SK-N-SH treated with all-trans-retinoic acid at 6 μM for 48 hours (cell line): ENCODE data around the gene ANKRD23.

ENCODE experiments used
- ATAC-seq: fragments of 200-7000 bp; cut with Tn5 transposase; 3 replicates; pipeline ENCODE4 v1.9.1; 2020; ENCODE audit warnings: mild to moderate bottlenecking, moderate library complexity
- ARNTL ChIP-seq: fragments of 450-650 bp; formaldehyde crosslinking; IDR thresholded peaks from 2 replicates; pipeline ENCODE4 v1.5.0; 2020; ENCODE audit warnings: low read depth, mild to moderate bottlenecking, moderate library complexity, borderline replicate concordance
- BACH2 ChIP-seq: fragments of 250-450 bp; sonication (Bioruptor Pico); IDR thresholded peaks from 2 replicates; pipeline ENCODE4 v1.9.0; 2021; ENCODE audit warnings: mild to moderate bottlenecking, borderline replicate concordance
- CSDC2 ChIP-seq: fragments of 250-450 bp; sonication (Bioruptor Pico); IDR thresholded peaks from 2 replicates; pipeline ENCODE4 v1.5.0; 2020; ENCODE audit warnings: mild to moderate bottlenecking, moderate library complexity
- GLIS3 ChIP-seq: fragments of 250-450 bp; sonication (Bioruptor Pico); IDR thresholded peaks from 2 replicates; pipeline ENCODE4 v1.5.0; 2020; ENCODE audit warnings: mild to moderate bottlenecking, moderate library complexity
- ISL1 ChIP-seq: fragments of 250-450 bp; sonication (Bioruptor Pico); IDR thresholded peaks from 2 replicates; pipeline ENCODE4 v2.1.2; 2022; ENCODE audit warnings: mild to moderate bottlenecking, moderate library complexity
- OSR1 ChIP-seq: fragments of 250-450 bp; sonication (Bioruptor Pico); IDR thresholded peaks from 2 replicates; pipeline ENCODE4 v1.8.0; 2022; ENCODE audit warnings: moderate library complexity, mild to moderate bottlenecking, inconsistent platforms
- PATZ1 ChIP-seq: fragments of 250-450 bp; sonication (Bioruptor Pico); IDR thresholded peaks from 2 replicates; pipeline ENCODE4 v1.8.0; 2020; ENCODE audit warnings: mild to moderate bottlenecking, moderate library complexity, borderline replicate concordance
- POU6F1 ChIP-seq: fragments of 250-450 bp; sonication (Bioruptor Pico); IDR thresholded peaks from 2 replicates; pipeline ENCODE4 v1.8.0; 2021; ENCODE audit warnings: low read depth, mild to moderate bottlenecking, moderate library complexity, borderline replicate concordance
- PPARA ChIP-seq: fragments of 250-450 bp; sonication (Bioruptor Pico); IDR thresholded peaks from 2 replicates; pipeline ENCODE4 v1.5.0; 2020; ENCODE audit warnings: mild to moderate bottlenecking, borderline replicate concordance
- RARB ChIP-seq: fragments of 250-450 bp; sonication (Bioruptor Pico); IDR thresholded peaks from 2 replicates; pipeline ENCODE4 v1.8.0; 2021; ENCODE audit warnings: mild to moderate bottlenecking, moderate library complexity
- SNAI2 ChIP-seq: fragments of 250-450 bp; sonication (Bioruptor Pico); IDR thresholded peaks from 2 replicates; pipeline ENCODE4 v1.5.0; 2020; ENCODE audit warnings: mild to moderate bottlenecking, moderate library complexity
- TCF4 ChIP-seq: fragments of 250-450 bp; sonication (Bioruptor Pico); IDR thresholded peaks from 2 replicates; pipeline ENCODE4 v1.8.0; 2021; ENCODE audit warnings: mild to moderate bottlenecking, moderate library complexity, borderline replicate concordance
- ZC3H10 ChIP-seq: fragments of 250-450 bp; sonication (Bioruptor Pico); IDR thresholded peaks from 2 replicates; pipeline ENCODE4 v1.5.1; 2021; ENCODE audit warnings: mild to moderate bottlenecking, moderate library complexity
- ZFP3 ChIP-seq: fragments of 250-450 bp; sonication (Bioruptor Pico); IDR thresholded peaks from 2 replicates; pipeline ENCODE4 v1.5.0; 2020; ENCODE audit warnings: mild to moderate bottlenecking, moderate library complexity
- ZFP30 ChIP-seq: fragments of 450-650 bp; formaldehyde crosslinking; IDR thresholded peaks from 2 replicates; pipeline ENCODE4 v1.5.0; 2022; ENCODE audit warnings: mild to moderate bottlenecking, moderate library complexity
- ZNF565 ChIP-seq: fragments of 450-650 bp; formaldehyde crosslinking; conservative IDR thresholded peaks from 2 replicates; pipeline ENCODE4 v1.5.0; 2020; ENCODE audit warnings: low read depth, mild to moderate bottlenecking, moderate library complexity
- ZNF70 ChIP-seq: fragments of 450-650 bp; formaldehyde crosslinking; IDR thresholded peaks from 2 replicates; pipeline ENCODE4 v1.5.0; 2020; ENCODE audit warnings: mild to moderate bottlenecking, moderate library complexity
- ZNF8 ChIP-seq: fragments of 450-650 bp; formaldehyde crosslinking; IDR thresholded peaks from 2 replicates; pipeline ENCODE4 v1.5.0; 2020; ENCODE audit warnings: mild to moderate bottlenecking, moderate library complexity
- TF ChIP-seq, protein P1 (sequence below): fragments of 250-450 bp; sonication (Bioruptor Pico); IDR thresholded peaks from 2 replicates; pipeline ENCODE4 v1.5.0; 2020; ENCODE audit warnings: mild to moderate bottlenecking, moderate library complexity
- TF ChIP-seq, protein P2 (sequence below): fragments of 250-450 bp; sonication (Bioruptor Pico); IDR thresholded peaks from 2 replicates; pipeline ENCODE4 v1.5.1; 2021; ENCODE audit warnings: mild to moderate bottlenecking, moderate library complexity
- TF ChIP-seq, protein P3 (sequence below): fragments of 250-450 bp; sonication (Bioruptor Pico); IDR thresholded peaks from 2 replicates; pipeline ENCODE4 v1.5.1; 2020; ENCODE audit warnings: low read depth, mild to moderate bottlenecking, moderate library complexity

ANKRD23 gene

GRCh38 chr2:96801005-96801785 lies 42.6 kb downstream of the ANKRD23 start:
- peak; percentile 96 for ATAC-seq

DNA sequence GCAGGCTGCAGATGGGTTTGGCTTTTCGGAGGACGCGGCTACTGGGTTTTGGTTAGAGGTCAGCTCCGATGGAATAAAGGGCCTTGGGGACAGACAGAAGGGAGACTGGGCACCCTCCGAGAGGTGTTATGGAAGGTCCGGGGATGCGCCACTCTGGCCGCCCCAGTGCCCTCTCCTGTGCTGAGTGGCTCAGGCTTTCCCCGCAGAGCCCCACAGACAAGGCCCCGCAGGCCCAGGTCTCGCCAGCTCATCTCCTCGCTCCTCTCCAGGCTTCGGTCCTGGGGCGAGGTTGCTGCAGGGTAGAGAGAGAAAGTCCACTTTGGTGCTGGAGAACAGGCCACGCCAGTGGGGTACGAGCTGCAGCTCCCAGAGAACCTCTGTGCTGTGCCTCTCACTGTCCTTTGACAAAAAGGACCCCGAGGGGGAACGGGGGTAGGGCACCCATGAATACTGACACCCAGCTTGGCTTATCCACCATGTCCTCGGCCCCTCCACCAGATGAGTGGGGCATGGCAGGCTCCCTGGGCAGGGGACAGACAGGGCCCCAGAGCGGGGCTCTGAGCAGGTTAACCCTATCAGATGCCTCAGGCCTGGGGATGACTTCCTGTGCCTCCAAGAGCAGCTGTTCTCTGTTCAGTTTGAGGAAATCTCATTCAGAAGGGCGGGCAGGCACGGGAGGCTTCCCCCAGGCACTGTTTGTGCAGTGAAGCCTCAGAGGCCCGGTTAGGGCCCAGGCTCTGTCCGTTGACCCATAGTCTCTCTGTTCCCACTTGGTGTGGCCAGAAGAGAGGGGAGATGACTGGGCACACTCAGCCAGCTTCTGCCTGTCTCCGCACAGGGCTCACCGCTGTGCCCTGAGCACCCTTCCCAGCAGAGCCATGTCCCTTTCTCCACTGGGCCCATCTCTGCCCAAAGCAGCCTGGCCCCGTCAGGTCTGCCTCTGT lies 43.5 kb downstream of the ANKRD23 start:
- TF ChIP-seq ZNF565 (no peak), ZNF70 (no peak), ISL1 (no peak), ZFP3 (CRISPR knock-in tag) (no peak), BACH2 (no peak), TCF4 (CRISPR knock-in tag) (no peak), POU6F1 (CRISPR knock-in tag) (no peak), PPARA (CRISPR knock-in tag) (no peak), PATZ1 (no peak), SNAI2 (CRISPR knock-in tag) (no peak), ZFP30 (CRISPR knock-in tag) (no peak), GLIS3 (CRISPR knock-in tag) (no peak), RARB (CRISPR knock-in tag) (no peak), ZNF8 (CRISPR knock-in tag) (no peak), ARNTL (CRISPR knock-in tag) (no peak), OSR1 (CRISPR knock-in tag) (no peak), CSDC2 (CRISPR knock-in tag) (no peak)
- TF ChIP-seq, protein P1, sequence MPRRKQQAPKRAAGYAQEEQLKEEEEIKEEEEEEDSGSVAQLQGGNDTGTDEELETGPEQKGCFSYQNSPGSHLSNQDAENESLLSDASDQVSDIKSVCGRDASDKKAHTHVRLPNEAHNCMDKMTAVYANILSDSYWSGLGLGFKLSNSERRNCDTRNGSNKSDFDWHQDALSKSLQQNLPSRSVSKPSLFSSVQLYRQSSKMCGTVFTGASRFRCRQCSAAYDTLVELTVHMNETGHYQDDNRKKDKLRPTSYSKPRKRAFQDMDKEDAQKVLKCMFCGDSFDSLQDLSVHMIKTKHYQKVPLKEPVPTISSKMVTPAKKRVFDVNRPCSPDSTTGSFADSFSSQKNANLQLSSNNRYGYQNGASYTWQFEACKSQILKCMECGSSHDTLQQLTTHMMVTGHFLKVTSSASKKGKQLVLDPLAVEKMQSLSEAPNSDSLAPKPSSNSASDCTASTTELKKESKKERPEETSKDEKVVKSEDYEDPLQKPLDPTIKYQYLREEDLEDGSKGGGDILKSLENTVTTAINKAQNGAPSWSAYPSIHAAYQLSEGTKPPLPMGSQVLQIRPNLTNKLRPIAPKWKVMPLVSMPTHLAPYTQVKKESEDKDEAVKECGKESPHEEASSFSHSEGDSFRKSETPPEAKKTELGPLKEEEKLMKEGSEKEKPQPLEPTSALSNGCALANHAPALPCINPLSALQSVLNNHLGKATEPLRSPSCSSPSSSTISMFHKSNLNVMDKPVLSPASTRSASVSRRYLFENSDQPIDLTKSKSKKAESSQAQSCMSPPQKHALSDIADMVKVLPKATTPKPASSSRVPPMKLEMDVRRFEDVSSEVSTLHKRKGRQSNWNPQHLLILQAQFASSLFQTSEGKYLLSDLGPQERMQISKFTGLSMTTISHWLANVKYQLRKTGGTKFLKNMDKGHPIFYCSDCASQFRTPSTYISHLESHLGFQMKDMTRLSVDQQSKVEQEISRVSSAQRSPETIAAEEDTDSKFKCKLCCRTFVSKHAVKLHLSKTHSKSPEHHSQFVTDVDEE (CRISPR knock-in tag) = no peak
- TF ChIP-seq, protein P2, sequence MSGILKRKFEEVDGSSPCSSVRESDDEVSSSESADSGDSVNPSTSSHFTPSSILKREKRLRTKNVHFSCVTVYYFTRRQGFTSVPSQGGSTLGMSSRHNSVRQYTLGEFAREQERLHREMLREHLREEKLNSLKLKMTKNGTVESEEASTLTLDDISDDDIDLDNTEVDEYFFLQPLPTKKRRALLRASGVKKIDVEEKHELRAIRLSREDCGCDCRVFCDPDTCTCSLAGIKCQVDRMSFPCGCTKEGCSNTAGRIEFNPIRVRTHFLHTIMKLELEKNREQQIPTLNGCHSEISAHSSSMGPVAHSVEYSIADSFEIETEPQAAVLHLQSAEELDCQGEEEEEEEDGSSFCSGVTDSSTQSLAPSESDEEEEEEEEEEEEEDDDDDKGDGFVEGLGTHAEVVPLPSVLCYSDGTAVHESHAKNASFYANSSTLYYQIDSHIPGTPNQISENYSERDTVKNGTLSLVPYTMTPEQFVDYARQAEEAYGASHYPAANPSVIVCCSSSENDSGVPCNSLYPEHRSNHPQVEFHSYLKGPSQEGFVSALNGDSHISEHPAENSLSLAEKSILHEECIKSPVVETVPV (CRISPR knock-in tag) = no peak
- TF ChIP-seq, protein P3, sequence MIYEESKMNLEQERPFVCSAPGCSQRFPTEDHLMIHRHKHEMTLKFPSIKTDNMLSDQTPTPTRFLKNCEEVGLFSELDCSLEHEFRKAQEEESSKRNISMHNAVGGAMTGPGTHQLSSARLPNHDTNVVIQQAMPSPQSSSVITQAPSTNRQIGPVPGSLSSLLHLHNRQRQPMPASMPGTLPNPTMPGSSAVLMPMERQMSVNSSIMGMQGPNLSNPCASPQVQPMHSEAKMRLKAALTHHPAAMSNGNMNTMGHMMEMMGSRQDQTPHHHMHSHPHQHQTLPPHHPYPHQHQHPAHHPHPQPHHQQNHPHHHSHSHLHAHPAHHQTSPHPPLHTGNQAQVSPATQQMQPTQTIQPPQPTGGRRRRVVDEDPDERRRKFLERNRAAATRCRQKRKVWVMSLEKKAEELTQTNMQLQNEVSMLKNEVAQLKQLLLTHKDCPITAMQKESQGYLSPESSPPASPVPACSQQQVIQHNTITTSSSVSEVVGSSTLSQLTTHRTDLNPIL (CRISPR knock-in tag) = no peak
- peak; percentile 68 for ATAC-seq

More at GRCh38 chr2:96801005-96801785, 42.6 kb downstream of the ANKRD23 start:
- no peak for TF ChIP-seq ZC3H10 (CRISPR knock-in tag)
- TF ChIP-seq ZNF8 (CRISPR knock-in tag) = no peak
- no peak for TF ChIP-seq POU6F1 (CRISPR knock-in tag)
- TF ChIP-seq, protein P2 (CRISPR knock-in tag) = no peak
